Omental fat pad (tissue), 4 donors: ENCODE data around the gene INAFM1. TPM values are rescaled to one million over a fixed set of nuclear protein-coding genes. Genes with fewer than 3 reads are reported as not detected.
A peak's percentile ranks its signal among the peaks of the same experiment; 100 is the strongest.
"Not testable (repeated sequence)": the region's sequence is repeated elsewhere in the genome, so short reads cannot be mapped to it uniquely, and the experiment has no call there.

ENCODE experiments used
- ATAC-seq: fragments of 150-250 bp; one replicate; pipeline ENCODE4 v1.9.1; 2016; ENCODE audit warnings: mild to moderate bottlenecking, moderate library complexity; ENCODE audit not compliant: low FRiP score
- DNase-seq: peaks from one replicate; pipeline ENCODE4 v3.0.0-alpha.2; 2019; ENCODE audit warnings: low spot score
- CTCF ChIP-seq, 3 donors: fragments of 450-650 bp; IDR thresholded peaks; one replicate each; pipeline ENCODE4 v1.5.1; 2016 to 2017; ENCODE audit warnings: antibody characterized with exemption in 3 of 3, mild to moderate bottlenecking in 3 of 3, moderate library complexity in 2 of 3
- total RNA-seq, 4 donors: library from RNA; depleted of rRNA; stranded (reverse); fragments of >200 nt; gene quantifications; one replicate each; pipeline ENCODE4 v1.1.0, GENCODE V29; 2016

Gene INAFM1
- total RNA-seq, 4 donors from 2014 or later, result 3.3 to 8.2 (median 5.7) TPM

GRCh38 chr19:47272448-47273312 lies 2.0 kb upstream of the INAFM1 start:
- ATAC-seq (peak; percentile 24), DNase-seq (no peak)
- TF ChIP-seq CTCF (IDR thresholded peaks at IDR 0.05), result no peak

GRCh38 chr19:47273313-47274070 lies 1.2 kb upstream of the INAFM1 start:
- peak; percentile 70 for DNase-seq
- peak; percentile 72 for ATAC-seq
- no peak for TF ChIP-seq CTCF (IDR thresholded peaks at IDR 0.05)

- ATAC-seq (peak; percentile 22), DNase-seq (no peak)
- no peak for TF ChIP-seq CTCF (IDR thresholded peaks at IDR 0.05)
Observed at GRCh38 chr19:47274891-47275761, 441 bp downstream of the INAFM1 start.

GRCh38 chr19:47275791-47276461 lies 1.2 kb downstream of the INAFM1 start:
- no peak for TF ChIP-seq CTCF (IDR thresholded peaks at IDR 0.05)
- ATAC-seq (no peak), DNase-seq (no peak)

- ATAC-seq, result not testable (repeated sequence)
Observed at GRCh38 chr19:47276513-47276912, 1.8 kb downstream of the INAFM1 start.

GRCh38 chr19:47280183-47280797 lies 5.6 kb downstream of the INAFM1 start:
- DNase-seq, result no peak
- ATAC-seq, result no peak
- no peak for TF ChIP-seq CTCF (IDR thresholded peaks at IDR 0.05)

More at GRCh38 chr19:47276513-47276912, 1.8 kb downstream of the INAFM1 start:
- not testable (repeated sequence) for DNase-seq
